DMS53 (cell line): ENCODE data around the gene MBD3L1.

ENCODE experiments used
- DNase-seq: peaks from one replicate; lab custom pipeline; 2025; lab: John Stamatoyannopoulos, UW

MBD3L1 gene

DNA sequence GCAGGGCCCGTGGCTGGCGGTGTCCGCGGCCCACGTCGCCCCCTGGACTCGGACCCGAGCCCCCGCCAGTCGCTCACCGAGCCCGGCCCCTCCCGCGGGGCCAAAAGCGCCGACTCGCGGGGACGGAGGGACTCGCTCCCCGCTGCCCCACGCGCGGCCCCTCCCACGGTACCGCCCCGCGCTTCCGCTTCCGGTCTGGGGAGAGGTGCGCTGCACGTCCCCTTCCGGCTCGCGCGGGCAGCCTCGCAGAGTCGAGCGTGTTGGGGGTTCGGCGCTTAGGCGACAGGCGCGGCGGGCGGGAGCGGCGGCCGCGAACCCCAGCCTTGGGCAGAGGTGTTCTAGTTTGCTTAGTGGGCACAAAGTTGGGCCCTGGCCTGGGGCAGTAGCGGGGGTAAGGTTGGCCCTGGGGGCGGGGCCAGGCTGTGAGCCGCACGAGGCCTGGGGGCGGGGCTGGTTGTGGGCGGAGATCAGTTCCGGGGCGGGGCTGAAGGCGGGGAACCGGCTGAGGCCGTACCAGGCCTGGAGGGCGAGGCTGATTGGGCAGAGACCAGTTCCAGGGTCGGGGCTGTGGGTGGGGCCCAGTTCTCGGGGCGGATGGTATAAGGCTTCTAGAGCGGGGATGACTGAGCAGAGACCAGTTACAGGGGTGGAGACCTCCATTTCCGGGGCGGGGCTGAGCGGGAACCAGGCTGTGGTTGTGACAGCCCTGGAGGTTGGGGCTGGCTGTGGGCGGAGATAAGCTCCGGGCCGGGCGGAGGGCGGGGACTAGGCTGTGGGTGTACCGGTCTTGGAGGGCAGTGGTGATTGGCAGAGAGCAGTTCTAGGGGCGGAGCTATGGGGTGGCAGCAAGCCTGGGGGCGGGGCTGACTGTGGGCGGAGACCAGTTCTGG is at the start of gene MBD3L1, which contains the start of gene ZNF558:
TSS of gene MBD3L1 (plus strand) at position 246 of the 890 bp plus-strand sequence. CDS start 10,302 bp downstream, outside the sequence.
TSS of gene ZNF558 (minus strand) at position 173 of the 890 bp plus-strand sequence. CDS start 9,645 bp downstream, outside the sequence.
- no peak for DNase-seq

DNA sequence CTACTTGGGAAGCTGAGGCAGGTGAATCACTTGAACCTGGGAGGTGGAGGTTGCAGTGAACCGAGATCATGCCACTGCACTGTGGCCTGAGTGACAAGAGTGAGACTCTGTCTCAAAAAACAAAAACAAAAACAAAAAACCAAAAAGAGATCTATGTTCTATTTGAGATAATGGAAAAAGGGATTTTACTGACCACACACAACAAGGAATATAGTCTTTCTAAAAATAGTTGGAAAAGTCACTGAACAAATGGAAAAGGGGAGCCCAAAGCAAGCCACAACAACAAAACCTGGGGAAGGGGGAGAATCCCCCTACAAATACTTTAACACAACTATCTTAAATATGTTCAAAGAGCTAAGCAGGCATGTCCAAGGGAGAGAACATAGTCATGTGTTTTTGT is 37.4 kb upstream of the MBD3L1 start:
- DNase-seq: no peak

DNA sequence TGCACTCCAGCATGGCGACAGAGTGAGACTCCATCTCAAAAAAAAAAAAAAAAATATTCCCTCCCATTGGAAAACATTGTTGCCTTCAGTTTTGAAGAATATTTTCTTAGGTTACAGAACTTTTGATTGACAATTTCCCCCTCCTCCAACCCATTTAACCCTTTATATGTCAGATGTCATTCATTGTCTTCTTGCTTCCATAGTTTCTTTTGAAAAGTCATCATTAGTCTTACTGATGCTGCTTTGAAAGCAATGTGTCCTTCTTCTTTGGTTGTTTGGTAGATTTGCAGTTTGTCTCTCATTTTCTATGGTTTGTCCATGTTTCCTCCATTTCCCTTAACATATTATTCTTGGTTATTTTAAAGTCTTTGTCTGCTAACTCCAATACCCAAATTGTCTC is 25.5 kb upstream of the MBD3L1 start:
- DNase-seq: no peak

DNA sequence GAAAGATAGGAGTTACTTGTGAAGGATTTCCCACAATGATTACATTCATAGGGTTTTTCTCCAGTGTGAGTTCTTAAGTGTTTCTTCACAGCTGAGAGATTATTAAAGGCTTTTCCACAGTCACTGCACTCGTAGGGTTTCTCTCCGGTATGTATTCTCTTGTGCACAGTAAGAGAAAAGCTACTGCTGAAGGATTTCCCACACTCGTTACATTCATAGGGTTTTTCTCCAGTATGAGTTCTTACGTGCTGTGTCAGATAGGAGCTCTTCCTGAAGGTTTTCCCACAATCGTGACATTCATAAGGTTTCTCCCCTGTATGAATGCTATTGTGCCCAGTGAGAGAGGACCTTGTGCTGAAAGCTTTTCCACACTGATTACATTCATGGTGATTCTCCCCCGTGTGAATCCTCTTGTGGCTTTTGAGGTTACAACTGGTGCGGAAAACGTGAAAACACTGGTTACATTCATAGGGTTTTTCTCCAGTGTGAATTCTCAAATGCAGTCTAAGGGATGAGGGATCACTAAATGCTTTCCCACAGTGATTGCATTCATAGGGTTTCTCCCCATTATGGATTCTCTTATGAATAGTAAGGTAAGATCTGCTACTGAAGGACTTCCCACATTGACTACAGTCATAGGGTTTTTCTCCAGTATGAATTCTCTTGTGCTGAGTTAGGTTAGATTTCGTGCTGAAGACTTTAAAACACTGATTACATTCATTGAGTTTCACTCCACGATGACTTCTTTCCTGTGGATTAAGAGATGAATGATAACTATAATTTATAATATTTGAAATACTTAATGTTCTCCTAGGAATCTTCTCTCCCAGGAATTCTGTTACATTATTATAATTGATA is 20.6 kb upstream of the MBD3L1 start:
- peak; percentile 2 for DNase-seq

DNA sequence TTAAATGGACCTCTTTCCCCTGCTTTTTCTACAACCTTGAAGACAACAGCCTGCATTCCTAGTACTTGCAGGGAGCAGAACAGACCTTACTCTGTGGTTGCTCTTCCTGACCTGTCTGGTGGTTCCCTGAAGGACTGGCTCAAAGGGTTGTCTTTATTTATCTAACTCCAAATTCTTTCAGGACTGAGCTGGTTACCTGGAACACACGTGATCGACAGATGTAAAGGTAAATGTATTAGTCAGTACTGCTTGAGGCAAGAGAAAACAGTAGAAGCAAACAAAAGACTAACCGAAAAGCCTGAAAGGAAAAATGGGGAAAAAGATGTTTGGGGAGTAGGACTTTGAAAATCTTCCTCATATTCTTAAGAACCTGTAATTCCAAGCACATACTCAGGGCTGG is 18.0 kb upstream of the MBD3L1 start:
- no peak for DNase-seq

DNA sequence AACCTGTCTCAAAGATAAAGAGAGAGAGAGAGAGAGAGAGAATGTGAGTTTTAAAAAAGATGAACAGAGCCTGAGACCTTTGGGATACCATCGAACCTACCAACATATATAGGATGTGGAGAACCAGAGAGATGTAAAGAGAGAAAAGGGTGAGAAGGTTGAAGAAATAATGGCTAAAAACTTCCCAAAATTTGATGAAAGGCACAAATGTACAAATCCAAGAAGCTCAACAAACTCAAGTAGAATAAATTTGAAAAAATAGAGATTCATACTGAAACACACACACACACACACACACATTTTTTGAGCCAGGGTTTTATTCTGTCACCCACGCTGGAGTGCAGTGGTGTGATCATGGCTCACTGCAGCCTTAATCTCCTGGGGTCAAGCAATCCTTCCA is 16.4 kb upstream of the MBD3L1 start:
- no peak for DNase-seq

DNA sequence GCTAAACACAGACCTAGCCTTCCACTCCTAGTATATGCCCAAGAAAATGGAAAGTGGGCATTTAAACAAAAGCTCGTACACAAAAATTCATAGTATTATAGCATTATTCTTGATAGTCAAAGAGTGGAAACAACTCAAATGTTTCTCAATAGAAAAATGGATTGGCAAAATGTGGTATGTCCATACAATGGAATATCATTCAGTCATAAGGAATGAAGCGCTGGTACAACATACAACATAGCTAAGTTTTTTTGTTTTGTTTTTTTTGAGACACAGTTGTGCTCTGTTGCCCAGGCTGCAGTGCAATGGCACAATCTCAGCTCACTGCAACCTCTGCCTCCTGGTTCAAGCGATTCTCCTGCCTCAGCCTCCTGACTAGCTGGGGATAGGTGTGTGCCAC is 11.9 kb upstream of the MBD3L1 start:
- DNase-seq: no peak

DNA sequence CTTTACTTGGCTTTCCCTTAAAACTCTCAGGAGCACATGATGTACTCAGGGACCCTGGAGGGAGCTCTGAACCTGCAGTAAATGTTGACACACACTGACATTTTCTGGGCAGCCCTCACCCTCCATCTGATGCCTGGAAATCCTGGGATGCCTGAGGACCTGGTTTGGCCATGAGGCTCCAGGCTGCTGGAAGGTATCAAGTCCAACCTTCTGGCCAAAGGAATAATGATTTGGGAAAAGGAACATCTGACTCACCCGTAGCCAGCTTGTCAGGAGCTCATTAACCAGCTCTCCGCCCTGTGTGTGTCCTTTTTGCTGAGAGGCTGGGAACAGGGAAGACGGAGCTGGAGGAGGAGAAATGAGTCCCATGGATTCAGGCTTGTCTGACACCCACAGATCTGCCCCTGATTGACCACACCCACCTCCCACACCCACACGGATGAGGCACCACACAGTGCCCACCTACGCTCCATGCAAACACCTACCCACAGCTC is 10.4 kb upstream of the MBD3L1 start:
- DNase-seq: no peak

DNA sequence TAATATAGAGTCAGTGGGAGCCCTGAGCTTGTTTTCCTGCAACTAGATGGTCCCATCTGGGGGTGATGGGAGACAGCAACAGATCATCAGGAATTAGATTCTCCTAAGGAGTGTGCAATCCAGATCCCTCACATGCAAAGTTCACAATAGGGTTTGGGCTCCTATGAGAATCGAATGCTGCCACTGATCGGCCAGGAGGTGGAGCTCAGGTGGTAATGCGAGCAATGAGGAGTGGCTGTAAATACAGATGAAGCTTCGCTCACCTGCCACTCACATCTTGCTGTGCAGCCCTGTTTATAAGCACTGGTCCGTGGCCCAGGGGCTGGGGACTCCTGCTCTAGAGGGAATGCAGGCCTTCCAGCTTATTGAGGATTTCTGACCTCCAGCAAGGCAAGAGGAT is 5.8 kb upstream of the MBD3L1 start:
- DNase-seq: no peak

DNA sequence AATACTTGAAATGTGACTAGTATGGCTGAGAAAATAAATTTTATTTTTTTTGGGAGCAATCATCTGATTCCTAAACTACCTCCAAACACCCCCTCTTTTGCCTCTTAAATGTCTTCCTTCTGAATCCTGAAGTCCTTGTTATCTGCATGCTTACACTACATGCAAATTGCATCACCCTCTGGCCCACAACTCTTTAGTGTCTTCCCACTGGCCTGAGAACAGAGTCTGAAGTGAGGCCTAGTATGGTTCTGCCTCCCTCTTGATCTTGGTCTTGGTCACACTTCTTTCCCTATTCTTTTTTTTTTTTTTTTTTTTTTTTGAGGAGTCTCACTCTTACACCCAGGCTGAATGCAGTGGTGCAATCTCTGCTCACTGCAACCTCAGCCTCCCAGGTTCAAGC is 4.9 kb upstream of the MBD3L1 start:
- no peak for DNase-seq

DNA sequence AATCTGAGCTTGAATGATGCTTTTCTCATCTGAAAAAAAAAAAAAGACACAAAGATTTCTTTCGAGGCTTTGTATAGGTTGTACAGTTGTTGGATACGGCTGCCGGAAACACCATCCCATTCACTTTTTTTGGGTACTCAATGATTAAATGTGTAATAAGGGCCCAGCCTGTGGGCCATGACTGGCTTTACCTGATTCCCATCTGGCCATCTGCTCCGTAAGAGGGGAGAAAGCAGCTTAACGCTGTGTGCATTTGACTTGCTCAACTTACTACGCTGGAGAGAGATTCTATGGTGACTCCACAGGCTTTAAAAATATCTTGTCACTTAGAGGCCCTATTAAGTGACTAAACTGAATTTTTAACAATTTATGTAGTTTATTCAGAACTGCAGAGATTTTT is 804 bp upstream of the MBD3L1 start:
- no peak for DNase-seq

DNA sequence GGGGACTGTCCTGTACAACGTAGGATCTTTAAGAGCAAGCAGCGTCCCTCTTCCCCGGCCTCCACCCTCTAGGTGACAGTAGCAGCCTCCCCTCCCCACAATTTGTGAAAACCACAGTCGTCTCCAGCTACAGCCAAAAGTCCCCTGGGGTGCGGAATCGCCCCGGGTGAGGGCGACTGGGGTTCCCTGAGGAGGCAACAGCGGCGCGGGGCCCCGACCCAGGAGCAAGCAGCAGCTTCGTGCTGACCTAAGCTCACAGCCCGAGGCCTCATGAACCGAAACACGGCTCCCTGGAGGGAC is 395 bp upstream of the MBD3L1 start:
- no peak for DNase-seq

DNA sequence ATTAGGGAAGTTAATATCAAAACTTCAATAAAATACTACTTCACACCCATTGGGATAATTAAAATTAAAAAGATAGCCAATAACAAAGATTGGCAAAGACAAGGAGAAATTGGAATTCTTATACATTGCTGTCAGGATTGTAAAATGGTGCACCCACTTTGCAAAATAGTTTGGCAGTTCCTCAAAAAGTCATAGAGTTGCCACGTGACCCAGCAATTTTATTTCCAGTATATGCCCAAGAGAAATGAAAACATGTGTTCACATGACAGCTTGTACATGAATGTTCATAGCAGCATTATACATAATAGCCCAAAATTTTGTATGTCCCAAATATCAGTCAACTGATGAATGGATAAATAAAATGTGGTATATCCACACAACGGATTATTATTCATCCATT is 3.3 kb downstream of the MBD3L1 start:
- DNase-seq: no peak

DNA sequence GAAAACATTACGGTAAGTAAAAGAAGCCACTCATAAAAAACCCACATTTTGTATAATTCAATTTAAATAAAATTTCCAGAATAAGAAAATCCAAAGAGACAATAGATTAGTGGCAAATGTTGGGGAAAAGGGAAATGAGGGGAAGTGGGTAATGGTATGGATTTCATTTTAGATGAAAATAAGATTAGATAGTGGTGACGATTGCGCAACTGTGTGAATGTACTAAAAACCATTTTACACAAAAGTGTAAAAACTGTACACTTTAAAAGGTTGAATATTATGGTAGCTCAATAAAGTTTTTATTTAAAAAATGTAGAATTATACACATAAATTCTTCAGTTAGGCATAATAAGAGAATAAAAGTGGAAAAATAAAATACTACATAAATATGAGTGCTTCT is 3.7 kb downstream of the MBD3L1 start:
- DNase-seq: no peak

DNA sequence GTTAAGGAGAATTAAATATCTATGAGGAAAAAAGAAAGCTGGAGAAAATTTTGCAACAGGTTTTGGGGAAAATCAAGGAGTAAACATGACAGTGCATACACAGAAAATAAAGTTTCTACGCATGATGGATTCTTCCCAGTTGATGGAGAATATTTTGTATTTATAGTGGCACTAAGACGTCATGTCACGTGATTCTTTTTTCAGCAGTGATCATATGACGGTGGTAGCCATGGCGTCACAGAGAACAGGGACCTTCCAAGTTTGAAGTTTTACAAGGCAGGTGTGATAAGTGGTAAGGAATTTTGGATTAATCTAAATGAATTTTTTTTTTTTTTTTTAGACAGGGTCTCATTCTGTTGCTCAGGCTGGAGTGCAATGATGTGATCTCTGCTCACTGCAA is 8.5 kb downstream of the MBD3L1 start:
- DNase-seq: no peak

DNA sequence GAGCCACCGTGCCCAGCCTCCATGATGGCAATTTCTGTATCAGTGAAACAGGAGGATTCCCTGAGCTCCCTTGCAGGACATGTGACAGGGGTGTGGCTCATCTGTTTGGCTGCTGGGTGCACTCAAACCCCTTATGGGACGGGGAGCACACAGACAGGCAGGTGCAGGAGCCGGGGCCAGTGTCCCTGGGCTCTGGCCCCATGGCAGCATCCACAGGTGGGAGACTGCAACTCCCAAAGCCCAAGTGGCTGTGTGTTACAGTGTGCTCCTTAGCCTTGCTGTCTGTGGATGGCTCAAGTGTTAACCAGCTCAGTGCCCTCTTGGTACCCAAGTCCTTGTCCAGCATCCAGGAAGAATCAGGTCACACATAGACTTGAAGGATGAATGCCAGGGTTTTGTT is 14.6 kb downstream of the MBD3L1 start:
- DNase-seq: no peak

DNA sequence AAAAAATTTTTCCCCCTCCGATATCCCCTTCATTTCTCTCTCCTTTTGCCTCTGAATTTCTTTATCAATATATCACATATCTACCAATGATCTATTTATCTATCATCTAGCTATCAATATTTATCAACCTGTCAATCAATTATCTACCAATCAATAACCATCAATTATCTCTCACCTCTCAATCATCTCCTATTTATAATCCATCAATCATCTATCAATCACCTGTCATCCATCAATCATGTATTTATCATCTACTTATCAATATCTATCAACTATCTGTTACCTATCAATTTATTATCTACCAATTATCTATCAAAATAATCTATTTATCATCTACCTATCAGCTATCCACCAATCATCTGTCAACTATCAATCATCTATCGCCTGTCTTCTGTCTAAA is 17.1 kb downstream of the MBD3L1 start:
- DNase-seq: no peak

DNA sequence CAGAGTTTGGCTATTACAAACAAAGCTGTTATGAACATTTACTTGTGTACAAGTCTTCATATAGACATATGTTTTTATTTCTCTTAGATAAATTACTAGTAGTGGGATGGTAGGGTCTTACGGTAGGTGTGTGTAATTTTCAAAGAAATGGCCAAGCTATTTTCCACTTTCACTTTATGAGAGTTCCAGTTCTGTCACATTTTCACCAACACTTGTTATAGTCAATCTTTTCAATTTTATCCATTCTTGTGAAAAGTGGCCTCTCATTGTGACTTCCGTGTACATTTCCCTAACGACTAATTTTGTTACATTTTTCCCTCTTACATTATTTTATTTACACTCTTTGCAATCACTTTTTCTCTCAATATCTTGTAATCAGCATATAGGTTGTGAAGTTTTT is 18.3 kb downstream of the MBD3L1 start:
- DNase-seq: no peak

DNA sequence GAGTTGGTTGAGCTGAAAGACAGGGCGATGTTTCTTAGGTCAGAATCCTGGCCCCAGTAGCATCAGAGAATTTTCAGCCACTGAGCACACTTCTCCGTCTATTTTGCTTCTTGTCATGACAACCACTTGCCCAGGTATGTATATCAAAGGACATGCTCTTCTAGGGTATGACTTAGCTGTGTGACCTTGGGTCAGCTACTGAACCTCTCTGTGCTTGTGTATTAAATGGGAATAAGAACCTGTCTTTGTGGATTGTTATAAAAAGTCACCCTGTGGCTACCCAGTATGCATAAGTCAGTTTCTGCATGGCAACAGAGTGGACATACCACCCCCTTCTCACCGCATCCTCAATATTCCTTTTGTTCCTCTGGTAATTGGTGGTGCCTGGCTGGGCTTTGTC is 26.1 kb downstream of the MBD3L1 start:
- no peak for DNase-seq

DNA sequence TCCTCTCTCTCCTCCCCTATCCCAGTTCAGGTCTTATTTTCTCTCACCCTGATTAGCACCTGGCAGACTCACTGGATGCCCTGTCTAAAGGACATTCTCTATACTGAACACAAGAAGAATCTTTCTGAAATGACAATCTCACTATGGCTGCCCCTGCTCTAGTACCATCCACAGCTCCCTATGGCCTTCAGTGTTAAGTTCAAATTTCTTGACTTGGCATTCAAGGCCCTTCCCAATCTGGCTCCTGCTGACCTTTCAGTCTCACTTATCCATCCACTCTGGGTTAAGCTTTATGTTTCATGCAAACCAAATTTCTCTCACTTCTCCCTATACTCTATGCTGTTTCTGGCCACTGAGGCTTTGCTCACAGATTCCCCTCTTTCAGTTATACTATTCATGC is 34.2 kb downstream of the MBD3L1 start:
- no peak for DNase-seq

DNA sequence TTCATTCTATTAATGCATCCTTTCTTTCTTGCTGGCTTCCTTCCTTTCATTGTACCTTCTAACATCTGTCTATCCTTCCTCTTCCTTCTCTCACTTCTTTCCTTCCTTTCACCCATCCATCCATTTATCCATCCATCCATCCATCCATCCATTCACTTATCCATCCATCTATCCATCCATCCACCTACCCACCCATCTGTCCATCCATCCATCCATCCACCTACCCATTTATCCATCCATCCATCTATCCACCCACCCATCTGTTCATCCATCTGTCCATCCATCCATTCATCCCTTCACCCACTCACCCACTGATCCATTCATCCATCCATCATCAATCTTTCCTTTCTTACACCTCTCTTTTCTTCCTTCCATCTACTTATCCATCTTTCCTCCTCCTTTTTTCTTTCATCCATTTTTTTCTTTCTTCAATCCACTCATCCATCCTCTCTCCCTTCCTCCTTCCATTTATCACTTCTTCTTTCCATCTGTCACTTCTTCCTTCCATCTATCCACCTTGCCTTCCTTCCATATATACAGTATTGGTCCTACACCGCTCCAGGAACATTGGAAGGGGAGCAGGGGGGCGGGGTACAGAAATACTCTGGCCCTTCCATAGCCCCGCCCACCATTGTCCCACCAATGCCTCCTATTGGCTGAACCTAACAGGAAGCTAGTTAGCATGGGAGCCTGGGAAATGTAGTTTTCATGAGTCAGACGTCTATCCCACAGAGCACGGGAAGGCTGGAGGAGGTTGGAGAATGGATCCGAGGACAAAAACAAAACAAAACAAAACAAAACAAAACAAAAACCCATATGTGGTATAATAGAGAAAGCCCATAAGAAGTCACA is 45.9 kb downstream of the MBD3L1 start:
- DNase-seq: no peak

DNA sequence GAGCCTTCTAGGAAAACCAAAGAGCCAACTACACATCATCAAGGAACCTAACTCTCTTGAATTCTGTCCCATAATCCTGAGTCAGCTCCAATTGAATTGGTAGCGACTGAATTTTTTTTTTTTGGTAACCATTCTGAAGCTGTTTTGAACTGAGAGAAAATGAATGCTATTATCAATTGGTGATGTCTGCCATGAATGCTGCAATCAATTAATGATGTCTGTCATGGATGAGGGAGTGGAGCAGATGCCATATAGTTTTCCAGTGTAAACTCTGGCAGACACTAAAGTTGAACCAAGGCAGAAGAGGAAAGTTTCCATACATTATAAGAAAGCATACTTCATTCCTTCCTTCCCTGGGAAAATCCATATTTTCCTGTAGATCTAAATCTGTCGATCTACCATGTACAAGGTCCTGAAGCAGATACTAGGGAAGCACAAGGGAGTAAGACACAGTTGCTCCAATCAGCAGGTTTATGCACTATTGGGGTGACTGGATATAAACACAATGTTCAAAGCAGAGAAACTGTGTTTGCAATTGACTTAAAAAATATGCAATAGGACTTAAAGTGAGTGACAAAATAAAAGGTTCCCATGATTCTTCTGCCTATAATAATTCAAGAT is 48.8 kb downstream of the MBD3L1 start:
- DNase-seq: no peak
